Measurements from ENCODE around the gene USE1. TPM values are rescaled to one million over a fixed set of nuclear protein-coding genes. Genes with fewer than 3 reads are reported as not detected.

Gene USE1
- polyA plus RNA-seq, 2 of the 4 experiments (the other 2 are of a cell fraction) = 10.1 to 16.5 TPM

GRCh38 chr19:17266589-17266974 lies 51.4 kb downstream of the USE1 start:
- H3K4me2 ChIP-seq = no peak overlapping the region
- TF ChIP-seq ZC3H11A (IDR thresholded peaks at IDR 0.05) (no peak), HOXA7 (CRISPR knock-in tag; IDR thresholded peaks at IDR 0.05) (no peak), KDM1A (IDR thresholded peaks at IDR 0.05; ENCODE audit: low read depth) (no peak), NPAS2 (CRISPR knock-in tag; IDR thresholded peaks at IDR 0.05; ENCODE audit: borderline replicate concordance) (no peak), REST (IDR thresholded peaks at IDR 0.05) (no peak), RFX5 (IDR thresholded peaks at IDR 0.05) (no peak), TP53 (CRISPR knock-in tag; IDR thresholded peaks at IDR 0.05) (no peak), HES2 (IDR thresholded peaks at IDR 0.05) (no peak), ZNF302 (CRISPR knock-in tag; IDR thresholded peaks at IDR 0.05) (no peak), NFE2L2 (conservative IDR thresholded peaks at IDR 0.05; ENCODE audit: low read length) (no peak)
- TF ChIP-seq, protein P1, sequence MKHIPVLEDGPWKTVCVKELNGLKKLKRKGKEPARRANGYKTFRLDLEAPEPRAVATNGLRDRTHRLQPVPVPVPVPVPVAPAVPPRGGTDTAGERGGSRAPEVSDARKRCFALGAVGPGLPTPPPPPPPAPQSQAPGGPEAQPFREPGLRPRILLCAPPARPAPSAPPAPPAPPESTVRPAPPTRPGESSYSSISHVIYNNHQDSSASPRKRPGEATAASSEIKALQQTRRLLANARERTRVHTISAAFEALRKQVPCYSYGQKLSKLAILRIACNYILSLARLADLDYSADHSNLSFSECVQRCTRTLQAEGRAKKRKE (CRISPR knock-in tag; IDR thresholded peaks at IDR 0.05; ENCODE audit: low read depth) = no peak
- H3K27ac ChIP-seq = peak overlapping the region in 1 of 2 experiments; percentile 42; a peak in 2 of 6 replicates
- FAIRE-seq (no peak), ATAC-seq (no peak), DNase-seq (ENCODE audit: low read depth in 1 of 2, low spot score in 1 of 2) (no peak)
- no peak overlapping the region for H3K4me3 ChIP-seq
- ChIA-PET POLR2A (interaction anchor here (0.5 to 1.2 kb wide), 11 partner anchors 8 to 74 kb away, joined by 3 to 7 read pairs (median 3); partner anchors contain the start of genes DDA1, OCEL1 and USE1), CTCF (interaction anchor here (0.6 to 1.9 kb wide), 3 partner anchors 16 to 239 kb away, joined by 3 to 8 read pairs (median 4); partner anchors contain the start of gene ANKLE1)
- no peaks in the 10 kb centered on the region for H3K9me3 ChIP-seq
- WGBS (ENCODE audit: missing lambda C conversion rate) = 93% methylated on average over 12 of the region's 12 CpGs
- H3K4me1 ChIP-seq = peaks cover 4% of the 10 kb centered on the region; the same call in 2 of the 3 replicates

GRCh38 chr19:17266975-17267788 lies 52.0 kb downstream of the USE1 start, which contains the start of gene BABAM1:
Gene BABAM1 (plus strand): TSS chr19:17267443. CDS start chr19:17268807, 1,364 bp downstream.
- ChIA-PET POLR2A (interaction anchor here (0.5 to 1.2 kb wide), 13 partner anchors 8 to 75 kb away, joined by 3 to 7 read pairs (median 3); partner anchors contain the start of genes DDA1, OCEL1 and USE1), CTCF (interaction anchor here (0.6 to 1.9 kb wide), 4 partner anchors 15 to 240 kb away, joined by 3 to 8 read pairs (median 4); partner anchors contain the start of gene ANKLE1)
- Histone ChIP-seq H3K4me1 (peaks cover 4% of the 10 kb centered on the region; the same call in 2 of the 3 replicates), H3K27ac (peak within 1 kb of the TSS; percentile 87 to 91), H3K4me2 (peak within 1 kb of the TSS; percentile 93), H3K4me3 (peak within 1 kb of the TSS; percentile 80), H3K9me3 (no peaks in the 10 kb centered on the region)
- no peak for FAIRE-seq
- DNase-seq (ENCODE audit: low read depth in 1 of 2, low spot score in 1 of 2) = peak; percentile 96 to 98
- under 1% methylated on average over 22 of the region's 27 CpGs for WGBS (ENCODE audit: missing lambda C conversion rate)
- peak; percentile 96 to 97 for ATAC-seq
- TF ChIP-seq HES2 (IDR thresholded peaks at IDR 0.05) (no peak), BHLHE40 (IDR thresholded peaks at IDR 0.05; ENCODE audit: low read depth, low read length) (no peak), FOXS1 (CRISPR knock-in tag; IDR thresholded peaks at IDR 0.05) (peak; percentile 92), NFE2L2 (conservative IDR thresholded peaks at IDR 0.05; ENCODE audit: low read length) (no peak), HDAC2 (IDR thresholded peaks at IDR 0.05) (peak; percentile 72; the same call in 1 of the 2 replicates), RARB (CRISPR knock-in tag; IDR thresholded peaks at IDR 0.05) (no peak), KDM5A (IDR thresholded peaks at IDR 0.05) (peak; percentile 95), RNF2 (IDR thresholded peaks at IDR 0.05; ENCODE audit: borderline replicate concordance, low read depth) (no peak), CEBPB (IDR thresholded peaks at IDR 0.05) (no peak), HEYL (CRISPR knock-in tag; IDR thresholded peaks at IDR 0.05) (peak; percentile 88), NPAS2 (CRISPR knock-in tag; IDR thresholded peaks at IDR 0.05; ENCODE audit: borderline replicate concordance) (peak; percentile 59; the same call in 1 of the 2 replicates), SREBF2 (IDR thresholded peaks at IDR 0.05) (no peak), ZNF302 (CRISPR knock-in tag; IDR thresholded peaks at IDR 0.05) (peak; percentile 79), JUN (IDR thresholded peaks at IDR 0.05) (peak in 1 of 2 experiments; percentile 49; a peak in 1 of 5 replicates)
- TF ChIP-seq, protein P2, sequence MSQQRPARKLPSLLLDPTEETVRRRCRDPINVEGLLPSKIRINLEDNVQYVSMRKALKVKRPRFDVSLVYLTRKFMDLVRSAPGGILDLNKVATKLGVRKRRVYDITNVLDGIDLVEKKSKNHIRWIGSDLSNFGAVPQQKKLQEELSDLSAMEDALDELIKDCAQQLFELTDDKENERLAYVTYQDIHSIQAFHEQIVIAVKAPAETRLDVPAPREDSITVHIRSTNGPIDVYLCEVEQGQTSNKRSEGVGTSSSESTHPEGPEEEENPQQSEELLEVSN (IDR thresholded peaks at IDR 0.05; ENCODE audit: borderline replicate concordance, low read depth) = no peak
- TF ChIP-seq, protein P3, sequence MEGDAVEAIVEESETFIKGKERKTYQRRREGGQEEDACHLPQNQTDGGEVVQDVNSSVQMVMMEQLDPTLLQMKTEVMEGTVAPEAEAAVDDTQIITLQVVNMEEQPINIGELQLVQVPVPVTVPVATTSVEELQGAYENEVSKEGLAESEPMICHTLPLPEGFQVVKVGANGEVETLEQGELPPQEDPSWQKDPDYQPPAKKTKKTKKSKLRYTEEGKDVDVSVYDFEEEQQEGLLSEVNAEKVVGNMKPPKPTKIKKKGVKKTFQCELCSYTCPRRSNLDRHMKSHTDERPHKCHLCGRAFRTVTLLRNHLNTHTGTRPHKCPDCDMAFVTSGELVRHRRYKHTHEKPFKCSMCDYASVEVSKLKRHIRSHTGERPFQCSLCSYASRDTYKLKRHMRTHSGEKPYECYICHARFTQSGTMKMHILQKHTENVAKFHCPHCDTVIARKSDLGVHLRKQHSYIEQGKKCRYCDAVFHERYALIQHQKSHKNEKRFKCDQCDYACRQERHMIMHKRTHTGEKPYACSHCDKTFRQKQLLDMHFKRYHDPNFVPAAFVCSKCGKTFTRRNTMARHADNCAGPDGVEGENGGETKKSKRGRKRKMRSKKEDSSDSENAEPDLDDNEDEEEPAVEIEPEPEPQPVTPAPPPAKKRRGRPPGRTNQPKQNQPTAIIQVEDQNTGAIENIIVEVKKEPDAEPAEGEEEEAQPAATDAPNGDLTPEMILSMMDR (IDR thresholded peaks at IDR 0.05) = no peak
- TF ChIP-seq, protein P4, sequence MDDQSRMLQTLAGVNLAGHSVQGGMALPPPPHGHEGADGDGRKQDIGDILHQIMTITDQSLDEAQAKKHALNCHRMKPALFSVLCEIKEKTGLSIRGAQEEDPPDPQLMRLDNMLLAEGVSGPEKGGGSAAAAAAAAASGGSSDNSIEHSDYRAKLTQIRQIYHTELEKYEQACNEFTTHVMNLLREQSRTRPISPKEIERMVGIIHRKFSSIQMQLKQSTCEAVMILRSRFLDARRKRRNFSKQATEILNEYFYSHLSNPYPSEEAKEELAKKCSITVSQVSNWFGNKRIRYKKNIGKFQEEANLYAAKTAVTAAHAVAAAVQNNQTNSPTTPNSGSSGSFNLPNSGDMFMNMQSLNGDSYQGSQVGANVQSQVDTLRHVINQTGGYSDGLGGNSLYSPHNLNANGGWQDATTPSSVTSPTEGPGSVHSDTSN (IDR thresholded peaks at IDR 0.05) = peak; percentile 88
- TF ChIP-seq, protein P1 (CRISPR knock-in tag; IDR thresholded peaks at IDR 0.05; ENCODE audit: low read depth) = peak; percentile 88
